Activated naive CD4-positive, alpha-beta T cell treated with Interleukin-2 at 50 U/mL for 16 hours (primary cell): ENCODE data around the gene PAK5.

ENCODE experiments used
- DNase-seq: peaks from one replicate; pipeline ENCODE4 v3.0.0-alpha.2; 2020

Gene PAK5

GRCh38 chr20:9615766-9616454 is 223.0 kb downstream of the PAK5 start:
- no peak for DNase-seq

- DNase-seq: no peak
Measured at GRCh38 chr20:9615118-9615517, 223.8 kb downstream of the PAK5 start.

DNA sequence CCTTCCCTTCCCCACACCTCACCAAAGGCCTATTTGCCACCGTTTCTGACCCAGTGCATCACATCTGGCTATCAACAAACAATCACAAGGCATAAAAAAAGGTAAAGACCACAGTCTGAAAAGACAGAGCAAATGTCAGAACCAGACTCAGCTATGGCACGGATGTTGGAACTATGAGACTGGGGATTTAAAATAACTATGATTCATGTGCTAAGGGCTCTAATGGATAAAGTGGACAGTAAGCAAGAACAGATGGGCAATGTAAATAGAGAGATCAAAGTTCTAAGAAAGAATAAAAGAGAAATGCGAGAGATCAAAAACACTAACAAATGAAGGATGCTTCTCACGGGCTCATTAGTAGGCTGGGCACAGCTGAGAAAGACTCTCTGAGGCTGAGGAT is 225.0 kb downstream of the PAK5 start:
- no peak for DNase-seq

DNA sequence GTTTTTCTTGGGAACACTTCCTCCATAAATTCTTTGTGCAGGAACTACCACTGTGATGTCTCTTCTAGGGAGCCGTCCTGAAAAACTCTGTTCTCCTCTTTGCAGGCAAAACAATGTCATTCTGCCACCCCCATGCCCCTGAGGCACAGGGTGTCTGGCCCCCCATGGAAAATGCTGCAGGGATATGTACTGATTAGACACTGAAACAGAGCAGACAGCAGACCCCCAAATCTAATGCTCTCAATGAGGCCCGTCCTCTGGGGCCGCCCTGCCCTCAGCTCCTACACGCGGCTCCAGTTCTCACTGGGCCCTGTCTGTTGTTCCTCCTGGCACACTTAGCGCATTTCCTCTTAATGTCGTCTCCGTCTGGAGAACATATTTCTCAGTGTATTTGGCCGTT is 227.0 kb downstream of the PAK5 start:
- DNase-seq: no peak

DNA sequence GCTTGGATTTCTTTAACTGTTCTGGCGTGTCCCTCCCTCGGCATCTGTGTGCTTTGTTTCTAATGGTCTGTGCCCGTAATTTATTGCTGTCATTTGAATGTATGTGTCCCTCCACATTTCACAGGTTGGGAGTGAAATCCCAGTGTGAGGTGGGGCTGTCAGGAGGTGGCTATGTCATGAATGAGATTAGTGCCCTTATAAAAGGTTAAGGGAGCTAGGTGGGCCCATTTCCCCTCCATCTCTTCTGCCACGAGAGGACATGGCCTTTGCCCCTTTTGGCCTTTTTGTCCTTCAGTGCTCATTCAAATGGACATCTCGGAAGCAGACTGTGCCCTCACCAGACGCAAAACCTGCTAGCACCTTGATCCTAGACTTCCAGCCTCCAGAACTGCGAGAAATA is 228.2 kb downstream of the PAK5 start:
- no peak for DNase-seq

DNA sequence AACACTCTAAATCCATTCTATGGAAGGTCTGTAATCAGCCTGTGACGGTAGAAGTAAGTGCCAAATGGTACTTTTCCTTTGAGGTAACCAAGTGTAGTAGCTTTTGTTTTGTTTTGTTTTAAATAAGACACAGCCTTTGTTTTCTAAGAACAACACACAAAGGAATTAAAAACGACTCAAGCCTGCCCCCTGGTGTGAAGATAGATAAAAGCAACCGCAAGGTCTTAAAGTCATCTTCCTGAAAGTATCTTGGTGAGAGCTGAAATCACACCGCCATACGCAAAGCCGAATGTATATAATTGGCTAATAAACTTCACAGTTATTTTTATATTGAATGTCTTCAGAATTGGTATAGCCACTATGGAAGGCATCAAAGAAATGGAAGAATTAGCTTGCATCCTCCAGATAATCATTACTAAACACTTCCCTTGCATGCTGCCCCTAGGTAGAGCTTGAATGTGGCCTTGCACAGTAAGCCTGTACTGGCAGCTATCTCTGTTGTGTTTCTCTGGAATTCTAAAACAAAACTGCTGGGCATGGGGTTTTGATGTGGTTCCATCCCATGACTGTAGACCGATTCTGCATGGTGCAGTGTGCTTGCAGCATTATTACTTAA is 228.9 kb downstream of the PAK5 start:
- peak; percentile 18 for DNase-seq

GRCh38 chr20:9608639-9609340 is 230.1 kb downstream of the PAK5 start:
- no peak for DNase-seq

GRCh38 chr20:9602847-9603183 is 236.1 kb downstream of the PAK5 start:
- no peak for DNase-seq

GRCh38 chr20:9600562-9600961 is 238.3 kb downstream of the PAK5 start:
- no peak for DNase-seq

DNA sequence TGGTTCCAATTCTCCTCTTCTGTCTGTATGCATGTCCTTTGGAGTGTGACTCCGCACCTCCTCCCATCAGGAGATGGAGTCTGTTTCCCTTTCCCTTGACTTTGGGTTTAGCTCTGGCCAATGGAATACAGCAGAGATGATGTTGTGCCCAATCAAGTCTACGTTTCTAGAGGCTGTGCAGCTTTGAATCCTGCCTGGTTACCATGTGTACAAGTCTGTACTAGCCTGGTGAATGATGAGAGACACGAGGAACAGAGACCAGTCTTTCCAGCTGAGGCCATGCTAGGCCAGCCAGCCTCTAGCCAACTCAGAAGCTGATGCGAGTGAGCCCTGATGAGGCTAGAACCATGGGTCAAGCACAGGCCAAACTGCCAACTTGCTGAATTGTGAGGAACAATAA is 241.3 kb downstream of the PAK5 start:
- no peak for DNase-seq

DNA sequence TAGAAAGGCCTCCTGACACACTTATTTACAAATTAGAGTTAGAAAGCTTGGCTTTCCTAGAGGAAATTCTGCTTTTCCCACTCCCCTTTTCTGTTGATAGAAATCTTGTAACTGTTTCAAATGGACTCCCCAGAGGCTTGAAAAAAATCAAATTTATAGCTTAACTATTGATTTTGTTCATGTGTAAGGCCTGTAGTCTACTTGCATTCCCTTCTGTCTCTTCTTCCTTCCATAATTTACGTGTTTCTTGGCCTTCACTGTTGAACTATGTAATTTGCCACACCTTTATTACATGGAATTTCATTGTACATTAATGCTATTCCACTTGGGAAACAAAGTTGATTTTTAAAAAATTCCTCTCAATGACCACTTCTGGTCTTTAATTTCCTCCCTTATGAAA is 243.1 kb downstream of the PAK5 start:
- no peak for DNase-seq

- no peak for DNase-seq
Measured at GRCh38 chr20:9594284-9594875, 244.5 kb downstream of the PAK5 start.

- DNase-seq: no peak
Measured at GRCh38 chr20:9592419-9592818, 246.5 kb downstream of the PAK5 start.

DNA sequence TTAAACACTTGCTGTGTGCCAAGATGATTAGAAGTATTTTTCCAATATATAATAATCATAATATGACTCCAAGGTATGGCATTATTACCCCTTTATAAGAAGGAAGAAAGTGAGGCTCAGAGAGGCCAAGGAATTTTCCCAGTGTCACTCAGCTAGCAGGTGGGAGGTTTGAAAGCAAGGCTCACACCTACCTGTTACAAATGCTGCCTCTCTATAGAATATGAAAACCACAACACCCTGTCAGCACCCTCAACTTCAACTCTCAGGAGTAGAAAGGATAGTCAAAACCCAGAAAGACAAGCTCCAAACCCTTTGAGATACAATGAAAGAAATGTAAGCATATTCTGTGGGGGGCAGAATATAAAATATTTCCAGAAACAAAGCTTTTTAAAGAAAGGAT is 247.8 kb downstream of the PAK5 start:
- no peak for DNase-seq

DNA sequence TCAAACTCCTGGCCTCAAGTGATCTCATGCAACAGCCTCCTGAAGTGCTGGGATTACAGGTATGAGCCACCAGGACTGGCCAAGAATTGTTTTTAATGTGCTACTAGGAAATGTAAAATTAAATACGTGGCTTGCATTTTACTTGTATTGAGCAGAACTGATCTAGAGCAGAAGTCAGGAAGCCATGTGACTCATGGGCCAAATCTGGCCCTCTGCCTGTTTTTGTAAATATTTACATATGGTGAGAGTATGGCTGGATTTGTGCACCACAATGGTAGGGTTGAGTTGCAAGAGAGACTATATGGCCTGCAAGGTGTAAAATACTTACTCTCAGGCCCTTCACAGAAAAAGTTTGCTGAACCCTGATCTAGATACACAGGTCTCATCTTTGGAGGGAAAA is 248.7 kb downstream of the PAK5 start:
- no peak for DNase-seq

- DNase-seq: no peak
Measured at GRCh38 chr20:9588706-9589105, 250.2 kb downstream of the PAK5 start.

DNA sequence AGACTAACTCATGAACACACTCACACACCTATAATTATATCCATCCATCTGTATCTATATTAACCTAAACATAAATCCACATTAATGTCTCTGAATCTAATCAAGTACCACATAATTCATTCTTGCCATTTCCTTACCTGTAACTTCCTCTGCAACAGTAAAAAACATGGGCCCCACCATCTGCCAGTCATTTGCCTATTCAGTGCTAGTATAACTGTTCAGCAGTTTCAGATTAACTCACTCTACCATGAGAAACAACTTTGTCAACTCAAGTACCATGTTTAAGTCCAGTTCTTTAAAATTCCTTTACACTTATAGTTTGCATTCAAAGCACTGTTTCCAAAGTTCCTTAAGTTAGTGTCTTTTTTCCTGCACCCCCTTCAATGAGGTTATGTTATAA is 255.7 kb downstream of the PAK5 start:
- DNase-seq: no peak

DNA sequence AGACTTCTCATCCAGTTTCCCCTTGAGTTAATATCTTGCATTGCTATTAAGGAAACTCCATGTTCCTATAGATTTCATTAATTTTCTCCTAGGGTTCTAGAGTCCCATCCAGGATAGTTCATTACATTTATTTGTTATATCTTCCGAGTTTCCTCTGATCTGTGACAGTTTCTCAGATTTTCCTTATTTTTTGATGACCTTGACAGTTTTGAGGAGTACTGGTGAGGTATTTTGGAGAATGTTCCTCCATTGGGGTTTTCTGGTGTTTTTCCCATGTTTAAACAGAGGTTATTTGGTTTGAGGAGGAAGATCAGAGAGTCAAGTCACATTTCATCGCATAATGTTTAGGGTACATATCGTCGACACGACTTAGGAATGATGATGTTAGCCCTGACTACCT is 256.7 kb downstream of the PAK5 start:
- no peak for DNase-seq

DNA sequence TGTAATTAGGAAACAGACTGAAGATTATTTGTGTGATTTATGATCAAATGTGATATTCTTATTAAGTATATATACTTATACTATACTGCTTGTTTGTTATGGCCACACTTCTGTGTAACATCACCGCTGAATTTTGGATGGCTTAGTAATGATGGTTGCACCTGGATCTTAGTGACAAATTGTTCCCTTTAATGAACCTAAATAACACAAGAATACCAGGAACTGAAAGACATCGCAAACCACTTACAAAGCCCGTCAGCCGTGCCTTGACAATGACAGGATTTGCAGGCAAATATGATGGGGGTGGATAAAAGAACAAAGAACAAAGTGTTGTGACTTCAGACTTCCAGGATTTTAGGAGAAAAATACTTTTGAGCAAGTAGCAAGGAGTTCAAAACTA is 257.4 kb downstream of the PAK5 start:
- no peak for DNase-seq

DNA sequence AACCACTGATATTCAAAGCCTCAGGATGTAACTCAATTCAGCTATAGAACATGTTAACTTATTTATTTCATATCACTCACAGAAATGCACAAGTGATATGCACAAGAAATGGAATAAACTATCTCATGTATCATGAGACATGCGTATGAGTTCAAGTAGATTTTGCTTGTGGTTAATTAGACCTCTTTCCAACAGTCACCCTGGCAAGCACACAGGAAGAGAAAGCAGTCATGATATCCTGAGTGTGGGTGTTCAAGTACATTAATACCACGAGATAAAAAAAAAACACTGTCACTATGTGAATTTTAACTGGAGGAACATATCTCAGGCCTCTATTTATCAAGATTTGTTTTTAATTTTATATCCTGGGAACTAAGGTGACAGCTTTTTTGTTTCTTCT is 260.3 kb downstream of the PAK5 start:
- DNase-seq: no peak

GRCh38 chr20:9577397-9577796 is 261.5 kb downstream of the PAK5 start:
- DNase-seq: no peak

DNA sequence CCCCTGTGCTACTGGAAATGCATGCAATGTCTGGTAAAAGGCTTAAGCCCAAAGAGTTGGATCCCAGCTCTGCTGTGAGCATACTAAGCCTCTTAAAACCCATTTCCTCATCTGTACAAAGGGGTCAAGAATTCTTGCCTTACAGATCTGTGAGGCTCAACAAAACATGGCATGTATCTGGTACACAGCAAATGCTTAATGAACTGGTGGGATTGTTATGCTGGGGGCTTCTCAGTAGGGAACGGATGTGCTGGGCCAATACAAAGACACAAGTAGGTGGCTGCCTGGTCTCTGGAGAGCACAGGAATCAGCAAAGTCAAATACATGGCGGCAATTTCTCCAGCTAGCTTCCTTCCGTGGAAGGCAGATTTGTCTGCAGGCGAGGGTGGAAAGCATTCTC is 262.2 kb downstream of the PAK5 start:
- DNase-seq: no peak

GRCh38 chr20:9575836-9576235 is 263.0 kb downstream of the PAK5 start:
- no peak for DNase-seq

DNA sequence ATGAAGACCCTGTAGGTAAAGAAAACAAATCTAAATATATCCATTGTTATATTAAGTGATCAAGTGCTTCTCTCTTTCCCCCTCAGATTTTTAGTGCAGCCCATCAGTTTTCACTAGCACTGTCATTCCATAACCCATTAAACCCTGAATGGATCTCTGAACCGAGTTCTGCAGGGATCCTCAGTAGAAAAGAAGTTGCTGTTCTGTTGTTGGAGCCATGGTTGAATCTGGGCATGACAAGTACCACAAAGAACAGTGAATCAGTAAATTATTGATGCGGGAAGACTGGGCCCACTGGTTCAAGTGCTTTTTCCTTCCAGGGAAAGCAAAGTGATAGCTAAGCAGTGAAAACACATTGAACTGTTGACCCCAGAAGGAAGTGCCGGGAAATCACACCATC is 264.1 kb downstream of the PAK5 start:
- DNase-seq: no peak
